Measurements from ENCODE around the gene OR2J1. TPM values are rescaled to one million over a fixed set of nuclear protein-coding genes. Genes with fewer than 3 reads are reported as not detected.

Gene OR2J1
- polyA plus RNA-seq, 1 of the 3 experiments (the other 2 are of a cell fraction): not detected

DNA sequence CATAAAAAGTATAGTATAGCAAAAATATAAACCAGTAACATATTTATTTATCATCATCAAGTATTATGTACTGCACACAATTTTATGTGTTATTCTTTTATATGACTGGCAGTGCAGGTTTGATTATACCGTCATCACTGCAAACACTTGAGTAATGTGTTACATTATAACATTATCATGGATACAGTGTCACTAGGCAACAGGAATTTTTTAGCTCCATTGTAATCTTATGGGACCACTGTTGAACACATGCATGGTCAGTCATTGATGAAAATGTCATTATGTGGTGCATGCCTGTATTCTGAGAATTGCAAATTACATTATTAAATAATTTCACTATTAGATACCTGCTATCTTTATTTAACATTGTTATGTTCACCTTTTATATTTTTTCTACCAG, 42.3 kb downstream of the OR2J1 start:
- H3K9me2 ChIP-seq: no peaks in the 10 kb centered on the region
- H3K36me3 ChIP-seq (replicated peaks in 1 of 2; ENCODE audit: control insufficient read depth in 1 of 2, insufficient read depth in 2 of 2, low read length in 1 of 2): no peaks in the 10 kb centered on the region
- no peak overlapping the region for H3K4me2 ChIP-seq
- H4K20me1 ChIP-seq (ENCODE audit: insufficient read depth): no peaks in the 10 kb centered on the region
- no peaks in the 10 kb centered on the region for H3K27me3 ChIP-seq (ENCODE audit: insufficient read depth)
- H3K79me2 ChIP-seq (ENCODE audit: insufficient read depth): no peaks in the 10 kb centered on the region
- WGBS (ENCODE audit: low lambda C conversion rate): 13% methylated on average over 1 of the region's 1 CpG
- POLR2A ChIA-PET: no interaction called here
- H2AFZ ChIP-seq (ENCODE audit: low read depth): no peak overlapping the region
- DNase-seq: no peak
- no peaks in the 10 kb centered on the region for H3K4me1 ChIP-seq (ENCODE audit: control insufficient read depth in 1 of 2, insufficient read depth in 2 of 2, low read depth in 1 of 2, low read length in 1 of 2)
- no peak overlapping the region for H3K27ac ChIP-seq (ENCODE audit: low read depth in 2 of 2, low read length in 1 of 2)
- CTCF ChIA-PET: no interaction called here
- no peak overlapping the region for H3K9ac ChIP-seq
- no peaks in the 10 kb centered on the region for H3K9me3 ChIP-seq
- TF ChIP-seq CHD2 (IDR thresholded peaks at IDR 0.05; ENCODE audit: low read length, partially characterized antibody) (no peak), POLR2AphosphoS5 (IDR thresholded peaks at IDR 0.05; ENCODE audit: low read depth, low read length) (no peak), EP300 (IDR thresholded peaks at IDR 0.05; ENCODE audit: borderline replicate concordance in 1 of 2, low read depth in 1 of 2, low read length in 1 of 2) (no peak), REST (IDR thresholded peaks at IDR 0.05; ENCODE audit: low read depth, low read length) (no peak), TEAD4 (IDR thresholded peaks at IDR 0.05; ENCODE audit: borderline replicate concordance, insufficient read depth) (no peak), RFX5 (IDR thresholded peaks at IDR 0.05; ENCODE audit: low read length) (no peak), TAF1 (IDR thresholded peaks at IDR 0.05; ENCODE audit: borderline replicate concordance, low read depth, low read length) (no peak), SMC3 (IDR thresholded peaks at IDR 0.05; ENCODE audit: low read depth, low read length) (no peak), JUND (IDR thresholded peaks at IDR 0.05) (no peak), RCOR1 (IDR thresholded peaks at IDR 0.05; ENCODE audit: low read length) (no peak), GATA2 (CRISPR knock-in tag; IDR thresholded peaks at IDR 0.05) (no peak)
- TF ChIP-seq, protein P1, sequence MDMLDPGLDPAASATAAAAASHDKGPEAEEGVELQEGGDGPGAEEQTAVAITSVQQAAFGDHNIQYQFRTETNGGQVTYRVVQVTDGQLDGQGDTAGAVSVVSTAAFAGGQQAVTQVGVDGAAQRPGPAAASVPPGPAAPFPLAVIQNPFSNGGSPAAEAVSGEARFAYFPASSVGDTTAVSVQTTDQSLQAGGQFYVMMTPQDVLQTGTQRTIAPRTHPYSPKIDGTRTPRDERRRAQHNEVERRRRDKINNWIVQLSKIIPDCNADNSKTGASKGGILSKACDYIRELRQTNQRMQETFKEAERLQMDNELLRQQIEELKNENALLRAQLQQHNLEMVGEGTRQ (IDR thresholded peaks at IDR 0.05; ENCODE audit: borderline replicate concordance, low read depth, low read length): no peak
- TF ChIP-seq, protein P2, sequence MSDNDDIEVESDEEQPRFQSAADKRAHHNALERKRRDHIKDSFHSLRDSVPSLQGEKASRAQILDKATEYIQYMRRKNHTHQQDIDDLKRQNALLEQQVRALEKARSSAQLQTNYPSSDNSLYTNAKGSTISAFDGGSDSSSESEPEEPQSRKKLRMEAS (IDR thresholded peaks at IDR 0.05; ENCODE audit: low read depth): no peak
- H3K4me3 ChIP-seq (ENCODE audit: low read depth in 2 of 2, low read length in 1 of 2): no peak overlapping the region
- H3F3A ChIP-seq (replicated peaks; ENCODE audit: insufficient read depth): no peaks in the 10 kb centered on the region

GRCh38 chr6:29142309-29142708, 43.0 kb downstream of the OR2J1 start:
- CTCF ChIA-PET: no interaction called here
- POLR2A ChIA-PET: no interaction called here
- no peak for DNase-seq

More at GRCh38 chr6:29142309-29142708, 43.0 kb downstream of the OR2J1 start:
- Histone ChIP-seq H3K79me2 (ENCODE audit: insufficient read depth) (no peaks in the 10 kb centered on the region), H3K36me3 (replicated peaks in 1 of 2; ENCODE audit: control insufficient read depth in 1 of 2, insufficient read depth in 2 of 2, low read length in 1 of 2) (no peaks in the 10 kb centered on the region), H3K4me2 (no peak overlapping the region), H3K4me3 (ENCODE audit: low read depth in 2 of 2, low read length in 1 of 2) (no peak overlapping the region), H3F3A (replicated peaks; ENCODE audit: insufficient read depth) (no peaks in the 10 kb centered on the region), H2AFZ (ENCODE audit: low read depth) (no peak overlapping the region), H3K9me2 (no peaks in the 10 kb centered on the region), H3K27ac (ENCODE audit: low read depth in 2 of 2, low read length in 1 of 2) (no peak overlapping the region), H3K9ac (no peak overlapping the region), H3K4me1 (ENCODE audit: control insufficient read depth in 1 of 2, insufficient read depth in 2 of 2, low read depth in 1 of 2, low read length in 1 of 2) (no peaks in the 10 kb centered on the region), H4K20me1 (ENCODE audit: insufficient read depth) (no peaks in the 10 kb centered on the region), H3K9me3 (no peaks in the 10 kb centered on the region), H3K27me3 (ENCODE audit: insufficient read depth) (no peaks in the 10 kb centered on the region)
- no peak for TF ChIP-seq FOSL2 (IDR thresholded peaks at IDR 0.05; ENCODE audit: borderline replicate concordance, low read depth)
- TF ChIP-seq, protein P1 (IDR thresholded peaks at IDR 0.05; ENCODE audit: borderline replicate concordance, low read depth, low read length): no peak
- no peak for TF ChIP-seq RAD21 (IDR thresholded peaks at IDR 0.05; ENCODE audit: low read length)
- TF ChIP-seq, protein P3, sequence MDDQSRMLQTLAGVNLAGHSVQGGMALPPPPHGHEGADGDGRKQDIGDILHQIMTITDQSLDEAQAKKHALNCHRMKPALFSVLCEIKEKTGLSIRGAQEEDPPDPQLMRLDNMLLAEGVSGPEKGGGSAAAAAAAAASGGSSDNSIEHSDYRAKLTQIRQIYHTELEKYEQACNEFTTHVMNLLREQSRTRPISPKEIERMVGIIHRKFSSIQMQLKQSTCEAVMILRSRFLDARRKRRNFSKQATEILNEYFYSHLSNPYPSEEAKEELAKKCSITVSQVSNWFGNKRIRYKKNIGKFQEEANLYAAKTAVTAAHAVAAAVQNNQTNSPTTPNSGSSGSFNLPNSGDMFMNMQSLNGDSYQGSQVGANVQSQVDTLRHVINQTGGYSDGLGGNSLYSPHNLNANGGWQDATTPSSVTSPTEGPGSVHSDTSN (IDR thresholded peaks at IDR 0.05): no peak
- TF ChIP-seq EZH2phosphoT487 (IDR thresholded peaks at IDR 0.05; ENCODE audit: borderline replicate concordance, low read depth): no peak
- no peak for TF ChIP-seq GATA2 (CRISPR knock-in tag; IDR thresholded peaks at IDR 0.05)
- no peak for TF ChIP-seq RCOR1 (IDR thresholded peaks at IDR 0.05; ENCODE audit: low read length)
- TF ChIP-seq NFIC (IDR thresholded peaks at IDR 0.05; ENCODE audit: borderline replicate concordance): no peak

All from SK-N-SH (cell line).